ENCODE data around the gene REN. TPM values are rescaled to one million over a fixed set of nuclear protein-coding genes. Genes with fewer than 3 reads are reported as not detected.
A peak's percentile ranks its signal among the peaks of the same experiment; 100 is the strongest.

Gene REN
- total RNA-seq, 4 donors from 2014 or later, result 0.17 to 0.26 TPM; not detected in 2

DNA sequence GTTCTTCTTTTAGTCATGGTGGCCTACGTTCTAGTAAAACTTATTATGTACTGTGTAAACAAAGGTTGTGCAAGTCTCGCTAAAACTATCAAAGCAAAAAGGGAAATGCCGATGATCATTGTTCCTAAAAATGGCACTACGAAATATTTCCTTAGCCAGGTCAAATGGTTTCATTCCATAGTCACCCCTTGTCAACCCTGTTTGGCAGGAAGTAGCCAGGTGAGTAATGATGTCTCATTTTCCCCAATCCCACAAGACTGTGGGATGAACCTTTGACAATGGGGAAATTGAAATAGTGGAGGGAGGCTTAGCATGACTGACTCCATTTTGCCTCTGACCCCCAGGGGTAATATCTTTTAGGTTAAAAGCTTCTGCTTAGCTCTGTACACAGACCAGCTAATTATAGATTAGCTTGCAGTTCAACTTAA lies 5.6 kb upstream of the REN start:
- H3K4me3 ChIP-seq (ENCODE audit: low read depth, poor library complexity, severe bottlenecking), result no peak overlapping the region
- TF ChIP-seq, protein P1, sequence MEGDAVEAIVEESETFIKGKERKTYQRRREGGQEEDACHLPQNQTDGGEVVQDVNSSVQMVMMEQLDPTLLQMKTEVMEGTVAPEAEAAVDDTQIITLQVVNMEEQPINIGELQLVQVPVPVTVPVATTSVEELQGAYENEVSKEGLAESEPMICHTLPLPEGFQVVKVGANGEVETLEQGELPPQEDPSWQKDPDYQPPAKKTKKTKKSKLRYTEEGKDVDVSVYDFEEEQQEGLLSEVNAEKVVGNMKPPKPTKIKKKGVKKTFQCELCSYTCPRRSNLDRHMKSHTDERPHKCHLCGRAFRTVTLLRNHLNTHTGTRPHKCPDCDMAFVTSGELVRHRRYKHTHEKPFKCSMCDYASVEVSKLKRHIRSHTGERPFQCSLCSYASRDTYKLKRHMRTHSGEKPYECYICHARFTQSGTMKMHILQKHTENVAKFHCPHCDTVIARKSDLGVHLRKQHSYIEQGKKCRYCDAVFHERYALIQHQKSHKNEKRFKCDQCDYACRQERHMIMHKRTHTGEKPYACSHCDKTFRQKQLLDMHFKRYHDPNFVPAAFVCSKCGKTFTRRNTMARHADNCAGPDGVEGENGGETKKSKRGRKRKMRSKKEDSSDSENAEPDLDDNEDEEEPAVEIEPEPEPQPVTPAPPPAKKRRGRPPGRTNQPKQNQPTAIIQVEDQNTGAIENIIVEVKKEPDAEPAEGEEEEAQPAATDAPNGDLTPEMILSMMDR (IDR thresholded peaks at IDR 0.05), result no peak
- no peak for TF ChIP-seq POLR2A (IDR thresholded peaks at IDR 0.05)
- 38 to 66% methylated on average over 4 of the region's 4 CpGs for WGBS, 2 donors
- intact Hi-C loops (cut with DNase I; ENCODE audit: low total_unique reads), result no loop called here
- DNase-seq (ENCODE audit: low spot score in 2 of 2), result no peak

DNA sequence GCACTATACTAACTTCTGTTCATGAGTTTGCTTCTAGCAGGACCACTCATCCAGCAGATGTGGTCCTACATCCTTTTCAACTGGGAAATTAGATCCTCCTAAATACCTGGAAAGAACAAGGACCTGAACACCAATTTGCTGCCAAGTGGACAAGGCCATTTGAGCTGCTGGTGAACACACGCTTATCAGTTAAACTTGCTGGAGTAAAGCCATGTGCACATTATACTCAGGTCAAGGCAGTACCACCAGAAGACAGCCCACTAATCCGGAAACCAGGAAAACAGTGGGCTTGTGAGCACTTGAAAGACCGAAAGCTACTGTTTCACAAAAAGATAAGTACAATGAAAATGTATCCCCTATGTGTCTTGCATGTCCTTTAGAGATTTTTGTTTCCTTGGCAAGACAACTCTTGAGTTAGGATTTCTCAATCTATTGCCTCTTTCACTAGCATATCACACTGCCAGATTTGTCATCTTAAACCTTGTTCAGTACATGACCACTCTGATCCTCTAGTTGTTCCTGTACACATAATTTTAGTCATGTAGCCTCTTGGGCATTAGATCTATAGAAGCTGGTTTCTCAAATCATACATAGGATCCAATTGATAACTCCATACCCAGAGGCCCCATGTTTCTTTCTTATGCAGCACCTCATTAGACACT lies 4.5 kb upstream of the REN start:
- no peak for TF ChIP-seq POLR2A (IDR thresholded peaks at IDR 0.05)
- TF ChIP-seq, protein P1 (IDR thresholded peaks at IDR 0.05), result no peak

DNA sequence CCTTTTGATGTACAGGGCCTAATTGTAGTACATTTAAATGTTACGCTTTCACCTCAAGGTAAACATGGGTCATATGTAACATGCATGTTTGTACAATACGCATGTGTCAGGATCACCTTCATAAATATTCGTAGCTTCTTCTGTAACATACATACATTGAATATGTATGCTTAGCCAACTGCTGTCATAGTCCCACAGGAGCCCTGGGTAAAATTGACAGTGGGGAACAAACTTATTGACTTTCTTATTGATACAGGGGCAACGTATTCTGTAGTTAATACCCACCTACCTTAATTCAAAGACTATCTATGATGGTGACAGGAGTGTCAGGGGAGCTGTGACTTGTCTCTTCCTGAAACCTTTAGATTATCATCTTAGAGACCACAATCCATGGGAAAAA lies 3.7 kb upstream of the REN start:
- intact Hi-C loops (cut with DNase I; ENCODE audit: low total_unique reads), result no loop called here
- no peak for DNase-seq (ENCODE audit: low spot score in 2 of 2)
- 87 to 97% methylated on average over 4 of the region's 4 CpGs for WGBS, 2 donors

More for the DNA sequence above, 4.5 kb upstream of the REN start:
- intact Hi-C loops (cut with DNase I; ENCODE audit: low total_unique reads), result no loop called here
- WGBS, 2 donors, result 92 to 93% methylated on average over 3 of the region's 3 CpGs
- DNase-seq (ENCODE audit: low spot score in 2 of 2), result no peak
- no peak overlapping the region for H3K4me3 ChIP-seq (ENCODE audit: low read depth, poor library complexity, severe bottlenecking)

DNA sequence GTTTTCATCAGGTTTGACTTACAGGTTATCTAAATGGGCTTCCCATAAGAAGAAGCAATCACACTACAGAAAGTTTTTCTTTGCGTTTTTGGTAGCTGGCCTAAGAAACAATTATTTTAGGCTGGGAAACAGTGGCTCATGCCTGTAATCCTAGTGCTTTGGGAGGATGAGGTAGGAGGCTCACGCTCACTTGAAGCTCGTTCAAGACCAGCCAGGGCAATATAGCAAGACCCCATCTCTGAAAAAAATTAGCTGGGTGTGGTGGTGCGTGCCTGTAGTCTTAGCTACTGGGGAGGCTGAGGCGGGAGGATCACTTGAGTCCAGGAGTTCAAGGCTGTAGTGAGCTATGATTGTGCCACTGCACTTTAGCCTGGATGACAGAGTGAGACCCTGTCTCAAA lies 1.6 kb upstream of the REN start:
- 90% methylated on average over 5 of the region's 5 CpGs for WGBS, 2 donors
- DNase-seq (ENCODE audit: low spot score in 2 of 2), result no peak
- no peak overlapping the region for H3K4me3 ChIP-seq (ENCODE audit: low read depth, poor library complexity, severe bottlenecking)
- TF ChIP-seq, protein P1 (IDR thresholded peaks at IDR 0.05), result no peak
- TF ChIP-seq POLR2A (IDR thresholded peaks at IDR 0.05), result no peak
- intact Hi-C loops (cut with DNase I; ENCODE audit: low total_unique reads), result no loop called here

More for the DNA sequence above, 3.7 kb upstream of the REN start:
- TF ChIP-seq, protein P1 (IDR thresholded peaks at IDR 0.05), result no peak
- TF ChIP-seq POLR2A (IDR thresholded peaks at IDR 0.05), result no peak
- no peak overlapping the region for H3K4me3 ChIP-seq (ENCODE audit: low read depth, poor library complexity, severe bottlenecking)

DNA sequence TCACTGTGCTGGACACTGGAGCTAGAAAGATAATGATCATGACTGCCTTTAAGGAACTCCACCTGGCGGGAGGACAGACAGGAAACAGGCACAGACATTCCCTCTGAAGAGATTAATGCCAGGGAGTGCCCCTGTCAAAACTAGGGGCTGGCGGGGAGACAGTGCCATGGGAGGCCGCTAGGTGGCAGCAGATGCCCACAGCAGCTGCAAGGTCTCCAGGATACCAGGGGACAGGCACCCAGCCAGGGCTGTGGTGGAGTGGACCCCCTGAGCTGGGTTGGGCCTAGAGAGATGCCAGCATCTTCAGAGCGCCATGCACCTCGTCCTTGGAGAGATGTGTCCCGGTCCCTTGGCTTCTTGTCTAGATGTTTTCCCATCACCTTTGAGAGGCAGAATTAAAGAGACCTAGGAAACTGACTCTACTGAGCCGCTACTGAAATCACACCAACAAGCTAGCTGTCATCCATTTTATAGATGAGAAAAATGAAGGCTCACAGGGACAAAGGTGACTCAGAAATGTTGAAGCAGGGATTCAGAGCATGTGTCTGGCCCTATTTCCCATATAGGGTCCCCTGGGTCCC lies 3.6 kb downstream of the REN start:
- intact Hi-C loops (cut with DNase I; ENCODE audit: low total_unique reads), result loop anchor here (5.0 kb wide), 1 partner anchor 200 kb away; no protein-coding TSS in a partner anchor
- H3K4me3 ChIP-seq (ENCODE audit: low read depth, poor library complexity, severe bottlenecking), result no peak overlapping the region
- peak; percentile 76 to 96 for DNase-seq (ENCODE audit: low spot score in 2 of 2)
- WGBS, 2 donors, result 13 to 16% methylated on average over 7 of the region's 7 CpGs
- TF ChIP-seq POLR2A (IDR thresholded peaks at IDR 0.05), result no peak
- TF ChIP-seq, protein P1 (IDR thresholded peaks at IDR 0.05), result peak in 1 of 3 donors; percentile 89
